HepG2 (cell line): Measurements from ENCODE around the gene OPRL1. TPM values are rescaled to one million over a fixed set of nuclear protein-coding genes. Genes with fewer than 3 reads are reported as not detected.

Source experiments
- ARNT2 ChIP-seq: sonication (generic); formaldehyde crosslinking; IDR thresholded peaks from 2 replicates; pipeline ENCODE4 v1.8.0; 2022; ENCODE audit warnings: mild to moderate bottlenecking, low read depth, missing genetic modification reagents, moderate library complexity
- KIAA2018 ChIP-seq: sonication (generic); formaldehyde crosslinking; IDR thresholded peaks from 2 replicates; pipeline ENCODE4 v1.5.0; 2020; ENCODE audit warnings: mild to moderate bottlenecking, missing genetic modification reagents, borderline replicate concordance
- MEF2D ChIP-seq: sonication (generic); formaldehyde crosslinking; IDR thresholded peaks from 2 replicates; pipeline ENCODE4 v1.5.1; 2020; ENCODE audit warnings: mild to moderate bottlenecking, missing genetic modification reagents
- PAX8 ChIP-seq: sonication (generic); formaldehyde crosslinking; IDR thresholded peaks from 2 replicates; pipeline ENCODE4 v1.8.0; 2022; ENCODE audit warnings: mild to moderate bottlenecking, missing genetic modification reagents, borderline replicate concordance
- PCBP1 ChIP-seq: fragments of 200-400 bp; formaldehyde crosslinking; IDR thresholded peaks from 2 replicates; pipeline ENCODE4 v1.6.1; 2017; ENCODE audit warnings: mild to moderate bottlenecking, low read depth, low read length, borderline replicate concordance
- SETDB1 ChIP-seq: sonication (generic); formaldehyde crosslinking; IDR thresholded peaks from 2 replicates; pipeline ENCODE4 v1.5.1; 2020; ENCODE audit warnings: missing genetic modification reagents, mild to moderate bottlenecking, borderline replicate concordance
- ZBED4 ChIP-seq: sonication (generic); formaldehyde crosslinking; IDR thresholded peaks from 2 replicates; pipeline ENCODE4 v1.4.0; 2020; ENCODE audit warnings: missing genetic modification reagents, borderline replicate concordance
- ZEB1 ChIP-seq: IDR thresholded peaks from 2 replicates; pipeline ENCODE4 v1.6.1; 2012; ENCODE audit warnings: mild to moderate bottlenecking, low read depth, inconsistent platforms; ENCODE audit not compliant: insufficient replicate concordance
- ZFP36L1 ChIP-seq: sonication (generic); formaldehyde crosslinking; IDR thresholded peaks from 2 replicates; pipeline ENCODE4 v1.8.0; 2022; ENCODE audit warnings: mild to moderate bottlenecking, missing genetic modification reagents, moderate library complexity
- ZNF234 ChIP-seq: sonication (generic); formaldehyde crosslinking; conservative IDR thresholded peaks from 2 replicates; pipeline ENCODE4 v1.5.1; 2020; ENCODE audit warnings: mild to moderate bottlenecking, missing genetic modification reagents
- ZNF460 ChIP-seq: sonication (generic); formaldehyde crosslinking; IDR thresholded peaks from 2 replicates; pipeline ENCODE4 v1.5.1; 2020; ENCODE audit warnings: missing genetic modification reagents, mild to moderate bottlenecking, borderline replicate concordance
- ZNF557 ChIP-seq: sonication (generic); formaldehyde crosslinking; IDR thresholded peaks from 2 replicates; pipeline ENCODE4 v1.4.0; 2020; ENCODE audit warnings: missing genetic modification reagents
- ZNF589 ChIP-seq: sonication (generic); formaldehyde crosslinking; conservative IDR thresholded peaks from 2 replicates; pipeline ENCODE4 v1.8.0; 2022; ENCODE audit warnings: mild to moderate bottlenecking, moderate library complexity, missing genetic modification reagents
- ZNF746 ChIP-seq: sonication (generic); formaldehyde crosslinking; IDR thresholded peaks from 2 replicates; pipeline ENCODE4 v1.8.0; 2022; ENCODE audit warnings: mild to moderate bottlenecking, missing genetic modification reagents
- ZNF800 ChIP-seq: sonication (generic); formaldehyde crosslinking; IDR thresholded peaks from 2 replicates; pipeline ENCODE4 v1.4.0; 2020; ENCODE audit warnings: missing genetic modification reagents
- ZNF883 ChIP-seq: sonication (generic); formaldehyde crosslinking; IDR thresholded peaks from 2 replicates; pipeline ENCODE4 v1.5.1; 2020; ENCODE audit warnings: mild to moderate bottlenecking, missing genetic modification reagents; ENCODE audit errors: not compliant biosample characterization
- ZSCAN29 ChIP-seq: sonication (generic); formaldehyde crosslinking; conservative IDR thresholded peaks from 2 replicates; pipeline ENCODE4 v1.4.0; 2020; ENCODE audit warnings: mild to moderate bottlenecking, missing genetic modification reagents
- polyA plus RNA-seq, 8 experiments: library from polyadenylated mRNA; depleted of rRNA in 3 of 8; stranded (reverse) in 7 of 8; unstranded in 1 of 8; fragments of >200 nt; fragmentation: Illumina TruSeq in 4 of 8; extraction: Trizol in 4 of 8; gene quantifications; 2 replicates each; pipeline versions ENCODE4 v1.2.1 to v1.2.3, GENCODE V29; 2011 to 2016; ENCODE audit warnings: low read depth in 4 of 8, missing spikeins in 1 of 8, mixed read lengths in 1 of 8; ENCODE audit not compliant: insufficient read depth in 1 of 8
- total RNA-seq, 5 experiments: library from RNA; depleted of rRNA; stranded (reverse); fragments of >200 nt; fragmentation: Illumina TruSeq; extraction: Trizol; gene quantifications; 2 replicates each; pipeline ENCODE4 v1.2.3, GENCODE V29; 2016; ENCODE audit warnings: low read depth in 1 of 5

Gene OPRL1
- total and polyA plus RNA-seq, 2 of the 13 experiments (the other 11 are each of a cell fraction or from before 2014, with no cell fraction given): 0.35 to 0.71 TPM

- TF ChIP-seq ZSCAN29 (CRISPR knock-in tag) (no peak), ZNF746 (CRISPR knock-in tag) (no peak), ZBED4 (CRISPR knock-in tag) (no peak), PCBP1 (no peak), ZFP36L1 (CRISPR knock-in tag) (no peak; the same call in 1 of the 2 replicates), ZNF557 (CRISPR knock-in tag) (no peak), ZNF883 (peak; percentile 16), PAX8 (CRISPR knock-in tag) (0 out of 2 replicates have a peak, but pooled peaks have one; percentile 23), ARNT2 (CRISPR knock-in tag) (no peak; the same call in 1 of the 2 replicates), KIAA2018 (CRISPR knock-in tag) (no peak), ZNF800 (CRISPR knock-in tag) (no peak), ZNF589 (no peak), SETDB1 (CRISPR knock-in tag) (no peak), ZEB1 (no peak), MEF2D (CRISPR knock-in tag) (no peak), ZNF234 (CRISPR knock-in tag) (no peak), ZNF460 (CRISPR knock-in tag) (no peak)
Measured at GRCh38 chr20:64037199-64037497, 42.7 kb upstream of the OPRL1 start (continued).
